HL-60 (cell line): Measurements from ENCODE around the gene UBAP1L.

Experiments used
- GABPA ChIP-seq: IDR thresholded peaks from 2 replicates; pipeline ENCODE4 v1.6.1; 2012; ENCODE audit warnings: low read depth
- TF ChIP-seq, protein P1 (sequence below): IDR thresholded peaks from one replicate; pipeline ENCODE4 v1.5.1; 2011; ENCODE audit warnings: low read length, control low read depth, inconsistent platforms; ENCODE audit not compliant: insufficient read depth

DNA sequence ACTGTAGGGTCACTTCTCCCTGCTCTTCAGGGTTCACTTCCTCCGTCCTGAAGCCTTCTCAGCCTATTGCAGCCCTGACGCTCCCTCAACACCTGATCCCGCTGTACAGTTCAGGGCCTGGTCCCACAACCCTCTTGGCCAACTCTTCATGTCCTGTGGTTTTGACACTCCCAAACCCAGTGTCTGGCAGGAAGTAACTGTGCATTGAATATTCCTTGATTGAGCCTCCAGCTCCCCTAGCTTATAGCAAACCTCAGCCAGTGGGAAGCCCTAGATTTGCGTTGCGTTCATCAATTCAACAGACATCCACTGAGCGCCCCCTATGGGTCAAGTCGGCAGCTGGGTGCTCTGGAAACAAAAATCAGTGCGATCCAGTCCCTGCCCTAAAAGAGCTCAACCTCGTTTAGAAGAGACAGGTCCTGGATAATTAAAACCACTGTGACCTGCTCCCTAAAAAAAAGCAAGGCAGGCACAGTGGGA is 13.5 kb downstream of the UBAP1L start:
- TF ChIP-seq, protein P1, sequence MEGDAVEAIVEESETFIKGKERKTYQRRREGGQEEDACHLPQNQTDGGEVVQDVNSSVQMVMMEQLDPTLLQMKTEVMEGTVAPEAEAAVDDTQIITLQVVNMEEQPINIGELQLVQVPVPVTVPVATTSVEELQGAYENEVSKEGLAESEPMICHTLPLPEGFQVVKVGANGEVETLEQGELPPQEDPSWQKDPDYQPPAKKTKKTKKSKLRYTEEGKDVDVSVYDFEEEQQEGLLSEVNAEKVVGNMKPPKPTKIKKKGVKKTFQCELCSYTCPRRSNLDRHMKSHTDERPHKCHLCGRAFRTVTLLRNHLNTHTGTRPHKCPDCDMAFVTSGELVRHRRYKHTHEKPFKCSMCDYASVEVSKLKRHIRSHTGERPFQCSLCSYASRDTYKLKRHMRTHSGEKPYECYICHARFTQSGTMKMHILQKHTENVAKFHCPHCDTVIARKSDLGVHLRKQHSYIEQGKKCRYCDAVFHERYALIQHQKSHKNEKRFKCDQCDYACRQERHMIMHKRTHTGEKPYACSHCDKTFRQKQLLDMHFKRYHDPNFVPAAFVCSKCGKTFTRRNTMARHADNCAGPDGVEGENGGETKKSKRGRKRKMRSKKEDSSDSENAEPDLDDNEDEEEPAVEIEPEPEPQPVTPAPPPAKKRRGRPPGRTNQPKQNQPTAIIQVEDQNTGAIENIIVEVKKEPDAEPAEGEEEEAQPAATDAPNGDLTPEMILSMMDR, result peak; percentile 68
- TF ChIP-seq GABPA, result no peak
